22Rv1 (cell line): ENCODE data around the gene ATG7.

Experiments used
- CTCF ChIP-seq: fragments of 450-650 bp; IDR thresholded peaks from 2 replicates; pipeline ENCODE4 v1.5.1; 2017; ENCODE audit warnings: mild to moderate bottlenecking
- ZFX ChIP-seq: fragments of 450-650 bp; IDR thresholded peaks from 2 replicates; pipeline ENCODE4 v1.6.1; 2017; ENCODE audit warnings: antibody characterized with exemption, borderline replicate concordance

- TF ChIP-seq CTCF (no peak), ZFX (no peak)
These were observed 15.2 kb downstream of the ATG7 start for GRCh38 chr3:11287404-11287803.
